ENCODE results near the gene TMEM204.

TMEM204 gene

GRCh38 chr16:1537763-1538289, 4.4 kb downstream of the TMEM204 start:
- no peak for TF ChIP-seq CTCF (conservative IDR thresholded peaks at IDR 0.05; ENCODE audit: low read depth)
- ChIA-PET CTCF (interaction anchor here (0.7 kb wide), 1 partner anchor 25 kb away, joined by 5 read pairs; no protein-coding TSS in a partner anchor), POLR2A (ENCODE audit: low non-redundant PET) (interaction anchor here (0.5 kb wide), 1 partner anchor 74 kb away, joined by 3 read pairs; no protein-coding TSS in a partner anchor)
- no peak for DNase-seq (ENCODE audit: low spot score)
- H3K27ac ChIP-seq = no peak overlapping the region

- H3K27ac ChIP-seq = no peak overlapping the region
- DNase-seq (ENCODE audit: low spot score) = no peak
- CTCF ChIA-PET = no interaction called here
- POLR2A ChIA-PET (ENCODE audit: low non-redundant PET) = no interaction called here
- TF ChIP-seq CTCF (conservative IDR thresholded peaks at IDR 0.05; ENCODE audit: low read depth) = no peak
Measured at GRCh38 chr16:1538804-1539520, 5.5 kb downstream of the TMEM204 start.

- DNase-seq (ENCODE audit: low spot score) = no peak
- H3K27ac ChIP-seq = no peak overlapping the region
- no peak for TF ChIP-seq CTCF (conservative IDR thresholded peaks at IDR 0.05; ENCODE audit: low read depth)
- ChIA-PET POLR2A (ENCODE audit: low non-redundant PET) (no interaction called here), CTCF (no interaction called here)
Measured at GRCh38 chr16:1539720-1540555, 6.5 kb downstream of the TMEM204 start.

GRCh38 chr16:1540556-1540855, 7.0 kb downstream of the TMEM204 start:
- ChIA-PET CTCF (no interaction called here), POLR2A (ENCODE audit: low non-redundant PET) (no interaction called here)
- no peak for DNase-seq (ENCODE audit: low spot score)
- TF ChIP-seq CTCF (conservative IDR thresholded peaks at IDR 0.05; ENCODE audit: low read depth) = no peak
- no peak overlapping the region for H3K27ac ChIP-seq

GRCh38 chr16:1541293-1542165, 8.1 kb downstream of the TMEM204 start:
- ChIA-PET POLR2A (ENCODE audit: low non-redundant PET) (no interaction called here), CTCF (interaction anchor here (0.6 to 0.7 kb wide), 3 partner anchors 25 to 865 kb away, joined by 3 to 7 read pairs (median 3); no protein-coding TSS in a partner anchor)
- TF ChIP-seq CTCF (conservative IDR thresholded peaks at IDR 0.05; ENCODE audit: low read depth) = no peak
- DNase-seq (ENCODE audit: low spot score) = no peak
- H3K27ac ChIP-seq = peak overlapping the region; percentile 86

- H3K27ac ChIP-seq = peak overlapping the region; percentile 86
- ChIA-PET POLR2A (ENCODE audit: low non-redundant PET) (no interaction called here), CTCF (interaction anchor here (0.6 to 0.7 kb wide), 3 partner anchors 26 to 866 kb away, joined by 3 to 7 read pairs (median 3); no protein-coding TSS in a partner anchor)
- DNase-seq (ENCODE audit: low spot score) = no peak
- TF ChIP-seq CTCF (conservative IDR thresholded peaks at IDR 0.05; ENCODE audit: low read depth) = no peak
Measured at GRCh38 chr16:1542166-1542500, 8.7 kb downstream of the TMEM204 start.

Measured in RWPE1 (cell line).